DMS114 treated with DMSO at 0.1 percent for 48 hours (cell line): ENCODE results near the gene ACBD6.
A peak's percentile ranks its signal among the peaks of the same experiment; 100 is the strongest.
"Not testable (repeated sequence)": the region's sequence is repeated elsewhere in the genome, so short reads cannot be mapped to it uniquely, and the experiment has no call there.

Experiments used
- DNase-seq: peaks from one replicate; lab custom pipeline; 2025; ENCODE audit not compliant: unreplicated experiment; lab: John Stamatoyannopoulos, UW

Gene ACBD6

GRCh38 chr1:180494370-180494769 is 8.0 kb downstream of the ACBD6 start:
- no peak for DNase-seq

DNA sequence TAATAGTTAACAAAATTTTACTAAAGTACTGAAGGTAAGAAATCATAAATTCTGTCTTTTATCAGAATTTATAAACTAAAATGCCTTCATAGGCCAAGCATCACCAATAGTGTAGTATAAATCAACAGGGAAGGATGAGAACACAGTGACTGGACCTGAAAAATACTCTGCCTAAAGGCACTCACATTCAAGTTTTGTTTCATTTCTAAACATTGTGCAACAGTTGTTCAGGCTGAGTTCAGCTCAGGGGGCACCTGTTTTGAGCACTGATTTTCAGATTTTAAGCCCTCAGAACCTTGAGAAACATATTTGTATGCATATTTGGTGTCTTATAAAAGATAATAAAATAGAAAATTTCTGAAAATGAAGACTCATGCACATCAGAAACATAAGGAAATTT is 12.4 kb downstream of the ACBD6 start:
- no peak for DNase-seq

GRCh38 chr1:180489313-180489712 is 13.1 kb downstream of the ACBD6 start:
- no peak for DNase-seq

DNA sequence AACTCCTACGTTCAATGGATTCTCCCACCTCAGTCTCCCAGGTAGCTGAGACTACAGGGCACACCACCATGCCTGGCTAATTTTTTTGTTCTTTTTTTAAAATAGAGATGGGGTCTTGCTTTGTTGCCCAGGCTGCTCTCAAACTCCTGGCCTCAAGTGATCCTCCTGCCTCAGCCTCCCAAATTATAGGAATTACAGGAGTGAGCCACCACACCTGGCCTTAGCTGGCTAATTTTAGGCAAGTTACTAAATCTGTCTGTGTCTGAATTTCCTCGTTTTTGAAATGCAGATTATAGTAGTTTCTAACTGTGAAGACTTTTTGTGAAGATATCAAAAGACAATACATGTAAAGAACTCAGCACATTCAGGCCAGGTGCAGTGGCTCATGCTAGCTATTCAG is 13.7 kb downstream of the ACBD6 start:
- DNase-seq, result no peak

DNA sequence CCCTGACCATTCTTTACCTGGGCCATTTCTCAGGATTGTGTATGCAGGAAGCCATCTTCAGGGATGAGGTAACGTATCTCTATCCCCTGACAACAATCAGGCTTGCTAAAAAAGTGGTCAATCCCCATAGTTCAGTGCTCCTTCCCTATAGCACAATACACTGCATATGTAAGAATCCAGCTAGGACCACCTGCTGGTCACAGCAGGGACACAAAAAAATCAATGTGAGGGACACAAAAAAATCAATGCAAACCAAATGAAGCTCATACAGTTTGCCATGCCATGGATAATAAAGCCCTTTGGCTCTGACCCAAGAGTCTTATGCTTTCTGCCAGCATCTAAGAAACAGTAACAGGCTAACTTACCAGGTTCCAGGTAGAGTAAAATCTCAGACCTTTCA is 16.3 kb downstream of the ACBD6 start:
- DNase-seq, result no peak

GRCh38 chr1:180484490-180484889 is 17.9 kb downstream of the ACBD6 start:
- DNase-seq, result no peak

GRCh38 chr1:180482425-180483275 is 19.7 kb downstream of the ACBD6 start:
- peak; percentile 66 for DNase-seq

- DNase-seq, result no peak
These were observed 32.3 kb downstream of the ACBD6 start for GRCh38 chr1:180470031-180470430.

GRCh38 chr1:180468311-180468710 is 34.1 kb downstream of the ACBD6 start:
- DNase-seq, result no peak

- no peak for DNase-seq
These were observed 40.3 kb downstream of the ACBD6 start for GRCh38 chr1:180462102-180462501.

DNA sequence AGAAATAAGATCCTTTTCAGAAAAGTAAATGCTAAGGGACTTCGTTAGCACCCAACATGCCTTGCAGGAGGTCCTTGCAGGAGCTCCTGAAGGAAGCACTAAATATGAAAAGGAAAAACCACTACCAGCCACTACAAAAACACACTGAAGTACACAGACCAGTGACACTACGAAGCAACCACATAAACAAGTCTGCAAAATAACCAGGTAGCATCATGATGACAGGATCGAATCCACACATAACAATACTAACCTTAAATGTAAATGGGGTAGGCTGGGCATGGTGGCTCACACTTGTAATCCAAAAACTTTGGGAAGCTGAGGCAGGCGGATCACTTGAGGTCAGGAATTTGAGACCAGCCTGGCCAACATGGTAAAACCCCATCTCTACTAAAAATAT is 40.7 kb downstream of the ACBD6 start:
- not testable (repeated sequence) for DNase-seq

GRCh38 chr1:180458807-180459206 is 43.6 kb downstream of the ACBD6 start:
- no peak for DNase-seq

GRCh38 chr1:180456191-180456590 is 46.2 kb downstream of the ACBD6 start:
- no peak for DNase-seq

- DNase-seq, result no peak
These were observed 50.9 kb downstream of the ACBD6 start for GRCh38 chr1:180451504-180451903.

GRCh38 chr1:180444522-180444921 is 57.9 kb downstream of the ACBD6 start:
- DNase-seq, result no peak

- DNase-seq, result no peak
These were observed 62.0 kb downstream of the ACBD6 start for GRCh38 chr1:180440335-180440734.

- DNase-seq, result no peak
These were observed 66.8 kb downstream of the ACBD6 start for GRCh38 chr1:180435566-180435965.

- no peak for DNase-seq
These were observed 68.5 kb downstream of the ACBD6 start for GRCh38 chr1:180433873-180434272.

DNA sequence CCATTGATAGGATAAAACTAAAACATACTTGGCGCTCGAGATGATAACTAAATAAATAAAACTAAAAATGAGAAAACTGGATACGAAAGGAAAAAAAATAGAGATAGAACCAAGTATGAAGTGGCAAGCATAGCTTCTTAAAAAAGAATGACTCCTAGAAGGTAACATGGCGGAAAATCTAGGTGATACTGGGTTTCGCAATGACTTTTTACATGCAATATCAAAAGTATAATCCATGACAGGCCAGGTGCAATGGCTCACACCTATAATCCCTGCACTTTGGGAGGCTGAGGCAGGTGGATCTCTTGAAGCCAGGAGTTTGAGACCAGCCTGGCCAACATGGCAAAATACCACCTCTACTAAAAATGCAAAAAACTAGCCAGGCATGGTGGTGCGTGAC is 70.7 kb downstream of the ACBD6 start:
- no peak for DNase-seq

GRCh38 chr1:180428782-180429695 is 73.3 kb downstream of the ACBD6 start:
- DNase-seq, result no peak

GRCh38 chr1:180425952-180426351 is 76.4 kb downstream of the ACBD6 start:
- no peak for DNase-seq

DNA sequence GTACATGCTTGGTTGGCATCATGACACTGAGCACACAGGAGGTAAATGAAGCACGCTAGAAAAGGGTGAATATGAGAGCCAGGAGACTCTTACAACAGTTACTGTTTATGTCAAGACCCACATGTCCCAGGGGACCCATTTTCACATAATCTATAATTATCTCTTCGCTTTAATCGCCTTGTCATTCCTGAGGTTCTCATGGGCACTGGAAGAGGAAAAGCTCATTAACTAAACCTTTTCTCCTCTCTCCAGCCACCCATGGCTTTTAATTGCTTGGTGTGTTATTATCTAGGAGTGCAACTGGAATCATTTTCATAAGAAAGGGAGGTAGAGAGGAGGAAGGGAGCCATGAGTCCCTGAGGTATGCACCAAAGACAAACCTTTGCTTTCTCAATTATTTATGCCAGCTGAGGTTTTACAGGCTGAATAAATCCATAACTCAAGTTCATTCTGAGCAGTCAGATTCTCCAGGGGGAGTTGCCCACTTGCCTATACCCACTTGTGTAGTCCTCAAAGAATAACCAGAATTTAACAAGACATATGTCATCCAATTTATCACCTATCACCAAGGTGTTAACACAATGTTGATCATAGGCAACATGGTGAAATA is 77.4 kb downstream of the ACBD6 start:
- DNase-seq, result no peak
